Measurements from ENCODE around the gene ERBB4. TPM values are rescaled to one million over a fixed set of nuclear protein-coding genes. Genes with fewer than 3 reads are reported as not detected.
"Not testable (repeated sequence)": the region's sequence is repeated elsewhere in the genome, so short reads cannot be mapped to it uniquely, and the experiment has no call there.

The ERBB4 gene
- total RNA-seq, 5 donors from 2014 or later (not counting 1 experiment from before 2014, with no cell fraction given) = 0.03 to 0.06 TPM; not detected in 3

DNA sequence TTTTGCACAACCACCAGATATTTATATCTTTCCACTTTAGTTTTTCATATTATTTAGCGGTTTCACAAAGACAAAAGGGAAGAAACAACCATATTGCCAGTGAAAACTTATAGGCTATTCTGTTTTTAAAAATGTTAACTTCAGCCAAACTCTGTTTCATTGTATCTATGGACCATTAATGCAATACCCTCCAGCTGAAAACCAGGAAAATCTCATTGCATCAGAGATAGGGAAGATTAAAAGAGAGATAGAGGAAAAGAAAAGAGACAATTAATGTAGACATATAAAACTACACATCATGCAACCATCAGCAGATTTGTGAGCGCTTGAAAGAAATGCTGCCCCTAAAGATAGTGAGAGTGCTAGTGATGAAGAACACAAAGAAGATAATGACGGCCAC, 970.2 kb downstream of the ERBB4 start:
- H3K27ac ChIP-seq (ENCODE audit: low read length) = no peak overlapping the region
- H3K27ac Mint-ChIP-seq = no peak overlapping the region

DNA sequence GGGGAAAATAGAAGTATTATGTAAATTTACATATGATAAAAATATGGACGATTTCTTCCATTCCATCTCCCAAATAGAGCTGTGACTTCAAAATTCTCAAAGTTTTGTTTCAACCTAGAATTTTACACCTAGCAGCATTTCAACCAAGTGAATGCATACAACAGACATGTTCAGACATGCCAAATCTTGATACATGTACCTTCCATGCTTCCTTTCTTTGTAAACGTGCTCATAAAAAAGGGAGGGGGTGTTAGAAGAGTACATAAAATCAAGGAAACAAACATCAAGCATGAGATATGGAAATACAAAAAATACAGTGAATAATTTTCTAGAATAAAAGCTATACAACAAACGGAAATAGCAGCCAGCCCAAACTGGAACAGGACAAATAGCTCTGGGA, 974.2 kb downstream of the ERBB4 start:
- no peaks in the 10 kb centered on the region for H3K4me1 Mint-ChIP-seq
- CTCF ChIA-PET = no interaction called here

More for the DNA sequence above, 970.2 kb downstream of the ERBB4 start:
- H3K36me3 Mint-ChIP-seq = no peaks in the 10 kb centered on the region
- no CpG with 5 or more reads among the region's 3 CpGs for WGBS (ENCODE audit: insufficient coverage)
- H3K4me1 Mint-ChIP-seq = no peaks in the 10 kb centered on the region
- peaks cover 0 to 15% (median 0%) of the 10 kb centered on the region in 3 donors for H3K9me3 Mint-ChIP-seq
- DNase-seq = no peak
- no peaks in the 10 kb centered on the region for H3K36me3 ChIP-seq (ENCODE audit: control insufficient read depth in 2 of 2, extremely low read depth in 1 of 2, insufficient read depth in 1 of 2, low read length in 1 of 2)
- ATAC-seq (replicated peaks in 1 of 4) = no peak
- POLR2A ChIA-PET = no interaction called here
- no peaks in the 10 kb centered on the region for H3K27me3 ChIP-seq (replicated peaks in 1 of 2; ENCODE audit: control insufficient read depth in 2 of 2, extremely low read depth in 1 of 2, insufficient read depth in 2 of 2, low read length in 1 of 2)
- no peak overlapping the region for H3K4me3 Mint-ChIP-seq
- CTCF ChIA-PET = no interaction called here
- no peaks in the 10 kb centered on the region for H3K9me3 ChIP-seq
- H3K4me1 ChIP-seq (ENCODE audit: control insufficient read depth in 1 of 2, extremely low read depth in 1 of 2, insufficient read depth in 2 of 2, low read length in 2 of 2) = no peaks in the 10 kb centered on the region
- H3K27me3 Mint-ChIP-seq = no peaks in the 10 kb centered on the region
- H3K4me3 ChIP-seq (ENCODE audit: control insufficient read depth in 1 of 2, extremely low read depth in 1 of 2, low read length in 1 of 2) = no peak overlapping the region

DNA sequence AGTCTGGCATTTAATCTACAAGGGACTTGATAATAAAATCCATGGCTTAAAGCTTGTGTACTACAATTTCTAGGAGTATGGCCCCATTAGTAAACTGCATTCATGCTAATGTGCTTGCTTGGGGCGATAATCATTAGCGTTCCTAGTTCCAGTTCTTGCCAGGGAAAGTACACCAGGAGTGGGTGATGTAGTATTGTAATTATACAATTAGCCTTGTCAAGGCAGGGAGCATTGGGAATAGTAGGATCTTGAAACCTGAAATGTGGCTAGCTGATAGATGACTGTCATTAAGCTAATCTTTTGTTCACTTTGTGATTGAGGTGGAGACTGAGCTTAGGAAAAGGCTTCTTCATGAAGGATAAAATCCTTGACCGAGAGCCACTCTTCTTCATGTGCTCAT, 993.0 kb downstream of the ERBB4 start:
- no peaks in the 10 kb centered on the region for H3K36me3 ChIP-seq (ENCODE audit: control insufficient read depth in 2 of 2, extremely low read depth in 1 of 2, insufficient read depth in 1 of 2, low read length in 1 of 2)
- Mint-ChIP-seq H3K27me3 (no peaks in the 10 kb centered on the region), H3K27ac (no peak overlapping the region), H3K4me1 (no peaks in the 10 kb centered on the region), H3K36me3 (no peaks in the 10 kb centered on the region), H3K9me3 (peaks cover 0 to 5% (median 0%) of the 10 kb centered on the region in 3 donors), H3K4me3 (no peak overlapping the region)
- no peaks in the 10 kb centered on the region for H3K27me3 ChIP-seq (replicated peaks in 1 of 2; ENCODE audit: control insufficient read depth in 2 of 2, extremely low read depth in 1 of 2, insufficient read depth in 2 of 2, low read length in 1 of 2)
- no CpG with 5 or more reads among the region's 3 CpGs for WGBS (ENCODE audit: insufficient coverage)
- no peak for DNase-seq
- ChIA-PET CTCF (no interaction called here), POLR2A (no interaction called here)
- no peaks in the 10 kb centered on the region for H3K4me1 ChIP-seq (ENCODE audit: control insufficient read depth in 1 of 2, extremely low read depth in 1 of 2, insufficient read depth in 2 of 2, low read length in 2 of 2)
- no peaks in the 10 kb centered on the region for H3K9me3 ChIP-seq
- H3K4me3 ChIP-seq (ENCODE audit: control insufficient read depth in 1 of 2, extremely low read depth in 1 of 2, low read length in 1 of 2) = no peak overlapping the region
- no peak overlapping the region for H3K27ac ChIP-seq (ENCODE audit: low read length)
- ATAC-seq (replicated peaks in 1 of 4) = no peak

More for the DNA sequence above, 974.2 kb downstream of the ERBB4 start:
- H3K27me3 Mint-ChIP-seq = no peaks in the 10 kb centered on the region
- Histone ChIP-seq H3K4me3 (ENCODE audit: control insufficient read depth in 1 of 2, extremely low read depth in 1 of 2, low read length in 1 of 2) (no peak overlapping the region), H3K27ac (ENCODE audit: low read length) (no peak overlapping the region), H3K36me3 (ENCODE audit: control insufficient read depth in 2 of 2, extremely low read depth in 1 of 2, insufficient read depth in 1 of 2, low read length in 1 of 2) (no peaks in the 10 kb centered on the region), H3K27me3 (replicated peaks in 1 of 2; ENCODE audit: control insufficient read depth in 2 of 2, extremely low read depth in 1 of 2, insufficient read depth in 2 of 2, low read length in 1 of 2) (no peaks in the 10 kb centered on the region), H3K4me1 (ENCODE audit: control insufficient read depth in 1 of 2, extremely low read depth in 1 of 2, insufficient read depth in 2 of 2, low read length in 2 of 2) (no peaks in the 10 kb centered on the region), H3K9me3 (no peaks in the 10 kb centered on the region)
- no peaks in the 10 kb centered on the region for H3K36me3 Mint-ChIP-seq
- H3K4me3 Mint-ChIP-seq = no peak overlapping the region
- WGBS (ENCODE audit: insufficient coverage) = no CpG with 5 or more reads among the region's 3 CpGs
- peaks cover 0 to 12% (median 3%) of the 10 kb centered on the region in 3 donors for H3K9me3 Mint-ChIP-seq
- ATAC-seq (replicated peaks in 1 of 4) = no peak
- POLR2A ChIA-PET = no interaction called here
- no peak for DNase-seq
- H3K27ac Mint-ChIP-seq = no peak overlapping the region

DNA sequence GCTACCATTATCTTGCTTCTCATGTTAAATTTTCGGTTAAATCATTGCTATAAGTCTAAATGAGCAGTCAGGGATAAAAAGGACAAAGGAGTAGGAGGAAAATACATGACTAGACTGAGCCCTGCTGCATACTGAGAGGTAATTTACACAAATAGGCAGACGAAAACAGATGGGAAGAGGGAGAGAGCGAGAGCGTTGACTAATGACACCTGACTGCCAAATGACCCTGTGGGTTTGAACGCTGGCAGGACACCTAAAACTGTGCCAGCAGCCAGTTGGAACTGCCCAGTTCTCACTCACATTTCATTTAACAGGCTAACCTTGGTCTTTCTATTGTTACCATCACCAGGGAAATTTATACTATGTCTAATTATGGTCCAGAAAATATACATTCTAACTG, 1004.0 kb downstream of the ERBB4 start:
- Mint-ChIP-seq H3K4me1 (no peaks in the 10 kb centered on the region), H3K4me3 (no peak overlapping the region), H3K27ac (no peak overlapping the region), H3K27me3 (no peaks in the 10 kb centered on the region), H3K36me3 (no peaks in the 10 kb centered on the region), H3K9me3 (peaks cover 2 to 10% (median 9%) of the 10 kb centered on the region in 3 donors)
- ChIA-PET POLR2A (no interaction called here), CTCF (no interaction called here)
- Histone ChIP-seq H3K4me3 (ENCODE audit: control insufficient read depth in 1 of 2, extremely low read depth in 1 of 2, low read length in 1 of 2) (no peak overlapping the region), H3K9me3 (no peaks in the 10 kb centered on the region), H3K27me3 (replicated peaks in 1 of 2; ENCODE audit: control insufficient read depth in 2 of 2, extremely low read depth in 1 of 2, insufficient read depth in 2 of 2, low read length in 1 of 2) (no peaks in the 10 kb centered on the region), H3K36me3 (ENCODE audit: control insufficient read depth in 2 of 2, extremely low read depth in 1 of 2, insufficient read depth in 1 of 2, low read length in 1 of 2) (no peaks in the 10 kb centered on the region), H3K27ac (ENCODE audit: low read length) (no peak overlapping the region), H3K4me1 (ENCODE audit: control insufficient read depth in 1 of 2, extremely low read depth in 1 of 2, insufficient read depth in 2 of 2, low read length in 2 of 2) (no peaks in the 10 kb centered on the region)
- ATAC-seq (replicated peaks in 1 of 4) (no peak), DNase-seq (no peak)
- 40% methylated on average over 2 of the region's 5 CpGs for WGBS (ENCODE audit: insufficient coverage)

DNA sequence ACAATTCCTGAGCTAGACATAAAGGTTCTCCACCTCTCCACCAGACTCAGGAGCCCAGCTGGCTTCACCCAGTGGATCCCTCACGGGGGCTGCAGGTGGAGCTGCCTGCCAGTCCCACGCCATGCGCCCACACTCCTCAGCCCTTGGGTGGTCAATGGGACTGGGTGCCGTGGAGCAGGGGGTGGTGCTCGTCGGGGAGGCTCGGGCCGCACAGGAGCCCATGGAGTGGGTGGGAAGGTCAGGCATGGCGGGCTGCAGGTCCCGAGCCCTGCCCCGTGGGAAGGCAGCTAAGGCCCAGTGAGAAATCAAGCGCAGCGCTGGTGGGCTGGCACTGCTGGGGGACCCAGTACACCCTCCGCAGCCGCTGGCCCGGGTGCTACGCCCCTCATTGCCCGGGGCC, 1014.4 kb downstream of the ERBB4 start:
- H3K9me3 ChIP-seq; H3K4me1 Mint-ChIP-seq; H3K4me3 ChIP-seq (ENCODE audit: control insufficient read depth in 1 of 2, extremely low read depth in 1 of 2, low read length in 1 of 2); H3K27ac Mint-ChIP-seq; H3K27ac ChIP-seq (ENCODE audit: low read length); ATAC-seq (replicated peaks in 1 of 4); POLR2A ChIA-PET; H3K27me3 ChIP-seq (replicated peaks in 1 of 2; ENCODE audit: control insufficient read depth in 2 of 2, extremely low read depth in 1 of 2, insufficient read depth in 2 of 2, low read length in 1 of 2); CTCF ChIA-PET; H3K27me3 Mint-ChIP-seq; H3K4me1 ChIP-seq (ENCODE audit: control insufficient read depth in 1 of 2, extremely low read depth in 1 of 2, insufficient read depth in 2 of 2, low read length in 2 of 2); DNase-seq; H3K36me3 Mint-ChIP-seq; H3K36me3 ChIP-seq (ENCODE audit: control insufficient read depth in 2 of 2, extremely low read depth in 1 of 2, insufficient read depth in 1 of 2, low read length in 1 of 2); H3K4me3 Mint-ChIP-seq: not testable (repeated sequence)
- H3K9me3 Mint-ChIP-seq = peaks cover 4 to 15% (median 12%) of the 10 kb centered on the region in 3 donors
- 90% methylated on average over 11 of the region's 18 CpGs for WGBS (ENCODE audit: insufficient coverage)

DNA sequence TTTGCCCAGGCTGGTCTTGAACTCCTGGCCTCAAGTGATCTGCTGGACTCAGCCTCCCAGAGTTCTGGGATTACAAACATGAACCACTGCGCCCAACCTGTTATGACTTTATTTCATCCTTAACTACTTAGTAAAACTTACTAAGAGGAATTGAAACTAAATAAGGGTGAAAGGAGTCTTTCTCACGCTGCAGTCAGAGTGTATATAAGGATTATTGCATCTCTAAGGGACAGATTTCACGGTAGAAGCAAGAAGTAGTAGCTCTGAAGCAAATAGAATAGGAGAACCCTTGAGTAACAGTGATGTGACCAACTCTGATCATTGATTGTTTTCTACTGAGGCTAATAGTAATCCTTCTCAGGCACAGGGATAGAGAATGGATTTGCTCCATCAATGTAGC, 1022.1 kb downstream of the ERBB4 start:
- H3K9me3 ChIP-seq = no peaks in the 10 kb centered on the region
- no peak overlapping the region for H3K4me3 Mint-ChIP-seq
- no peaks in the 10 kb centered on the region for H3K4me1 ChIP-seq (ENCODE audit: control insufficient read depth in 1 of 2, extremely low read depth in 1 of 2, insufficient read depth in 2 of 2, low read length in 2 of 2)
- H3K4me1 Mint-ChIP-seq = no peaks in the 10 kb centered on the region
- no peak overlapping the region for H3K27ac Mint-ChIP-seq
- no peaks in the 10 kb centered on the region for H3K27me3 ChIP-seq (replicated peaks in 1 of 2; ENCODE audit: control insufficient read depth in 2 of 2, extremely low read depth in 1 of 2, insufficient read depth in 2 of 2, low read length in 1 of 2)
- 41% methylated on average over 2 of the region's 3 CpGs for WGBS (ENCODE audit: insufficient coverage)
- peaks cover 0 to 11% (median 4%) of the 10 kb centered on the region in 3 donors for H3K9me3 Mint-ChIP-seq
- no peaks in the 10 kb centered on the region for H3K36me3 Mint-ChIP-seq
- CTCF ChIA-PET = no interaction called here
- no peaks in the 10 kb centered on the region for H3K27me3 Mint-ChIP-seq
- no peaks in the 10 kb centered on the region for H3K36me3 ChIP-seq (ENCODE audit: control insufficient read depth in 2 of 2, extremely low read depth in 1 of 2, insufficient read depth in 1 of 2, low read length in 1 of 2)
- POLR2A ChIA-PET = no interaction called here
- DNase-seq (no peak), ATAC-seq (replicated peaks in 1 of 4) (no peak)
- no peak overlapping the region for H3K4me3 ChIP-seq (ENCODE audit: control insufficient read depth in 1 of 2, extremely low read depth in 1 of 2, low read length in 1 of 2)
- no peak overlapping the region for H3K27ac ChIP-seq (ENCODE audit: low read length)

DNA sequence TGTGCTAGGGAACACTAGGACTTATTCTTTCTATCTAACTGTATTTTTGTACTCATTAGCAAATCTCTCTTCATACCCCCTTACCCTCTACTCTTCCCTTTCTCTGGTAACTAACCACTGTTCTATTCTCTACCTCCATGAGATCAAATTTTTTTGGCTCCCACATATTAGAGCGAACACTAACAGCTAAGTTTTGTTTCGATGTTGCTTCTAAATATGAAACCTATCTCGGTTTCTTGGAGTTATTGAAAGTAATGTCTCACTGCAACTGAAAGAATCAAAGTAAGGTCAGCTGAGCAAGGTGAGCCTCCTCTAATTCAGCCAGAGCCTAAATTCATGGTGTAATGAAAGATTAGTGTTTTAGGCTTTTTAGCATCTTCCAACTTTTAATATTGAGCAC, 1024.6 kb downstream of the ERBB4 start:
- Histone ChIP-seq H3K9me3 (no peaks in the 10 kb centered on the region), H3K27me3 (replicated peaks in 1 of 2; ENCODE audit: control insufficient read depth in 2 of 2, extremely low read depth in 1 of 2, insufficient read depth in 2 of 2, low read length in 1 of 2) (no peaks in the 10 kb centered on the region), H3K4me1 (ENCODE audit: control insufficient read depth in 1 of 2, extremely low read depth in 1 of 2, insufficient read depth in 2 of 2, low read length in 2 of 2) (no peaks in the 10 kb centered on the region), H3K36me3 (ENCODE audit: control insufficient read depth in 2 of 2, extremely low read depth in 1 of 2, insufficient read depth in 1 of 2, low read length in 1 of 2) (no peaks in the 10 kb centered on the region), H3K4me3 (ENCODE audit: control insufficient read depth in 1 of 2, extremely low read depth in 1 of 2, low read length in 1 of 2) (no peak overlapping the region), H3K27ac (ENCODE audit: low read length) (no peak overlapping the region)
- ATAC-seq (replicated peaks in 1 of 4) = no peak
- Mint-ChIP-seq H3K4me3 (no peak overlapping the region), H3K27me3 (no peaks in the 10 kb centered on the region), H3K27ac (no peak overlapping the region), H3K9me3 (peaks cover 0 to 6% (median 4%) of the 10 kb centered on the region in 3 donors), H3K4me1 (no peaks in the 10 kb centered on the region), H3K36me3 (no peaks in the 10 kb centered on the region)
- DNase-seq = no peak
- POLR2A ChIA-PET = no interaction called here
- WGBS (ENCODE audit: insufficient coverage) = no CpG with 5 or more reads among the region's 3 CpGs
- CTCF ChIA-PET = no interaction called here

Measured in T-cell (primary cell).